ENCODE measurements around the gene NT5DC1.

GRCh38 chr6:116278481-116278829, 177.8 kb downstream of the NT5DC1 start:
- TF ChIP-seq POLR2A (IDR thresholded peaks at IDR 0.05): no peak
- no peak for TF ChIP-seq CTCF (IDR thresholded peaks at IDR 0.05)
